ELR (cell line): ENCODE data around the gene SERPINE2.

Experiments
- DNase-seq: peaks from one replicate; pipeline ENCODE4 v3.0.0-alpha.2; 2015; ENCODE audit warnings: low read depth

The SERPINE2 gene

GRCh38 chr2:224039080-224039769 is at the start of gene SERPINE2:
SERPINE2 (minus strand) TSS chr2:224039286; CDS start chr2:224001900, 37,386 bp downstream.
- peak; percentile 77 for DNase-seq

- DNase-seq = peak; percentile 95
Measured at GRCh38 chr2:224086226-224086914, 47.3 kb upstream of the SERPINE2 start.

DNA sequence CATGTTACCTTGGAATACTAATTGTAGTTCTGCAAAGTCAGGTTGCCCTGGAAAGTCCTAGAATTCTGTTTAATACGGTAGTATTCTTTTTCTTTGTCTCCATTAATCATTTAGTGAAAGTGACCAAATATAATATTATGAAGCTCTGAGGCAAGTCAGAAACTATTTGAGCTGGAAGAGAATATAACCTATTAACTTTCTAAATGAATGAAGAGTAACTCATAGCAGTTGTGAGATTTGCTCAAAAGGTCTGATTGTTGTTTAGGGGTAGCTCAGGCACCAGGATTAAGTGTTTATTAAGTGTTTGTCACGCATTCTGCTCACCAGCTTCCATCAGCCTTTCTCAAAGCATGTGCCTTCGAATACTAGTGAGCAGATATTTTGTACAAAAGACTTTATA is 46.7 kb upstream of the SERPINE2 start:
- no peak for DNase-seq

DNA sequence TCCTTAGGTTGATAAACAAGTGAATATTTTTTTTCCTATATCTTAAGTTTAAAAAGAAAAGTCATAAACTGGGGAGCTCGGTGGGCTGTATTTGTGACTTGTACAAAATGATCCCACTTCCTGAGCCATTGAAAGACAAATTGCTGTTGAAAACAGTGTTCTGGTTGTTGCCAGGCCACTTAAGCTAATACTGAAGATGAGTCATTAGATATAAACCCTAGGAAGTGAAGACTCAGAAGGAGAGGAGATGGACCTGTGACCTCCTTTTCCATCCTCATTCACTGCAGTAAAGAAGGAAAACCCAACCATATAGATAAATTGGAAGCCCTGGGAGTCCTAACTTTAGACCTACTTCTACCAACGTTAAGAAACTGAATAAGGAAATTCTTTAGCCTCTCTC is 46.2 kb upstream of the SERPINE2 start:
- peak; percentile 87 for DNase-seq

- no peak for DNase-seq
Measured at GRCh38 chr2:224084266-224084892, 45.3 kb upstream of the SERPINE2 start.

GRCh38 chr2:224083638-224084037 is 44.6 kb upstream of the SERPINE2 start:
- DNase-seq = no peak

DNA sequence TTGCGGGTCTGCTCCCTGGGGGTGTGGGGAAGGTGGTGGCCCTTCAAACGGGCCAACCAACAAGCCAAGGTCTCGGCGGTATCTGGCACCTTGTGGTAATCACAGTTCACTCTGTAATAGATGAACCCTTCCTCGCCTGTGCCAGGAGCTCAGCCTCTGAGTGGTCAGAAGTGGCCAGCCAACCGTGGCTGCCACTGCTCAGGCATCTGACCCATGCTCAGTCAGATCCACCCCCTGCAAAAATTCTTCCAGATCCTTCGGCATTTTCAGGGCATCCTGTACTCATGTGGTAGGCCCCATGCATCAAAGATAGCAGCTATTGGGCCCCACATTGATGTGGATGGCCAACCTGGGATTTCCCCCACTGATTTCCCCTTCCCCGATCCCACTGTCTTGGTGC is 39.6 kb upstream of the SERPINE2 start:
- no peak for DNase-seq

- no peak for DNase-seq
Measured at GRCh38 chr2:224077773-224078507, 38.9 kb upstream of the SERPINE2 start.

DNA sequence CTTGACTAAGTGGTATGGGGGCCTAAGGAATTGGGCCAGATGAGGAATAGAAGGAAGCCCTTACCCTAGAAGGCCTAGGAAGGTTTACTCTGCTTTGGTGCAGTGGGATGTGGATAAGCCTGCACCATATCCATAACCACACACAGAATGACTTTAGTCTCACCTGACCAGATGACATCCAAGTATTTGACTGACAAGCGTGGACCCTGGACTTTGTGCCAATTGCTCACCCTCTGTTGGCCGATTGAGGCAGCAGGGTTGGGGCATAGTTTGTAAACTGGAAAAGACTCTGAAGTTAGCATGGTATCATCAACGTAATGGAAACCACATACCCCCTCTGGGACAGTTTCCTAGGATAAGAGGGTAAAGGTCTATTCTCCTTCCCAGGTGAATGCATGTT is 36.5 kb upstream of the SERPINE2 start:
- no peak for DNase-seq

DNA sequence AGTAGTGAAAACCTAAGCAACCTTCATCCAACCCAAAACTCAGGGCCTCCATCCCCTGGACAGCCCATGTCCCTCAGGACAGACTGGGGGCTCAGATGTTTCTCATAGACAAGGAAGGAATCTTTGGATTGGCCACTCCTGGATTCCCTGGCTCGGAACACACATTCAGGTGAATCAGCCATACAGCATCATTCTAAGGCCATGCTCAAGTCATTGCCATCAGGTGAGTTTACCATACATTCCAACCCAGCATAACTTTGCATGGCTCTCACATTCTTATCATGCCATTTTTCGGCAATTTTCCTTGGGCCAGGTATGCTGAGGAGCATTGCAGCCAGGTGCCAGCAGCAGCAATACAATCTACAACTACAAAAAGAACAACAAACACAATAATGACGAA is 34.6 kb upstream of the SERPINE2 start:
- no peak for DNase-seq

DNA sequence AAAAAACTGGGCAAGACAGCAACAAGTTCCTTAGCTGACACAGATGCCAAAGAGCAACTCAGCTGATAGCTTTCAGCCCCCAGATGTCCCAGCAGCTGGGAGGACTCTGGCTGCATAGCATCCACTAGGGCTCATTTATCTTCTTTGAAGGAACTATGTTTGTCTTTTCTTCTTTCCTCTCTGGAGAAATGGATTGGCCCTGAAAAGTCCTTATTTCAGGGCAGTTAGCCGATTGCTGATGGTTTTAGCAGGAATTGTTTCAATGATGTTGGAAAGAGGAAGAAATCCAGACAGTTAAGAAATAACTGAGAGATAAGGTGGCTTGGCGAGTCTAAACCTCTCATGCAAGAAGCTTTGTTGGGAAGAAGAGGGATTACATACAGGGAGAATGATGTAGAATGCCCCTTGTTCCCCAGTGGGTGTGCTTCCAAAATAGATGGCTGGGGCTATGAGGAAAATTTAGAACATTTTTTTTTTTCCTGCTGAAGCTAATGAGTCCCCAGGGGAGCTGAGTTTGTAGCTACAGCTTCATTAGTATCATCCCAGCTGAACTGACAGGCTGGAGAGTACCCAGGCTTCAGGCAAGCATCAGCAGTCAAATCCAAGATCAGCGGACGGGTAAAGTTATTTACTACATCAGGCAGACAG is 33.6 kb upstream of the SERPINE2 start:
- DNase-seq = no peak

DNA sequence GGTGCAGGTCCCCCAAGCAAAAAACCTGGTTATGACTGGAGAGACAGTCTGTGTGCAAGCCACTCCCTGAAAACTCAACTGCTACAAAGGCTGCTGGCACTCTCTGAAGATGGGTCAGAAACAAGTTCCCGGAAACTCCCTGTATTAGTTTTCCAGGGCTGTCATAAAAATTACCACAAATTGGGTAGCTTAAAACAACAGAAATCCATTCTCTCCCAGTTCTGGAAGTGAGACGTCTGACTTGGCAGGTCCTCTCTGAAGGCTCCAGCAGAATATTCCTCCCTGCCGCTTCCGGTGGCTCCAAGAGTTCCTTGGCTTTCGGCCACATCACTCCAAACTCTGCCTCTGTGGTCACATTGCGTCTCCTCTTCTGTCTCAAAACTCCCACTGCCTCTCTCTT is 30.1 kb upstream of the SERPINE2 start:
- DNase-seq = no peak

DNA sequence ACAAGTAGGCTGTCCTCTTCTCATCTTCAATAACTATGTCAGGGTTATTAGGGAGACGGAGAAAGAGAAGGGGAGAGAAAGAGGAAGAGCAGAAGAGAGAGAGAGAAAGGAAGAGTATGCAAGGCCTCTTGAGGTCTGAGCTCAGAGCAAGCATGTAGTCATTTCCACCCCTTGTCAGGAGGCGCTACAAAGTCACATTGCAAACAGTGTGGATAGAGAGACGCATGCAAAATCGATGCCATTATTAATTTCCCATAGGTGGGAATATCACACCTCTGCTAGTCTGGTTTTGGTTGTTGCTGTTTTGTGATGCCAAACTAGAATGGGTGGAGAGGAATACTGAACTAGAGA is 24.2 kb upstream of the SERPINE2 start:
- DNase-seq = no peak

GRCh38 chr2:224062481-224063297 is 23.6 kb upstream of the SERPINE2 start:
- no peak for DNase-seq

DNA sequence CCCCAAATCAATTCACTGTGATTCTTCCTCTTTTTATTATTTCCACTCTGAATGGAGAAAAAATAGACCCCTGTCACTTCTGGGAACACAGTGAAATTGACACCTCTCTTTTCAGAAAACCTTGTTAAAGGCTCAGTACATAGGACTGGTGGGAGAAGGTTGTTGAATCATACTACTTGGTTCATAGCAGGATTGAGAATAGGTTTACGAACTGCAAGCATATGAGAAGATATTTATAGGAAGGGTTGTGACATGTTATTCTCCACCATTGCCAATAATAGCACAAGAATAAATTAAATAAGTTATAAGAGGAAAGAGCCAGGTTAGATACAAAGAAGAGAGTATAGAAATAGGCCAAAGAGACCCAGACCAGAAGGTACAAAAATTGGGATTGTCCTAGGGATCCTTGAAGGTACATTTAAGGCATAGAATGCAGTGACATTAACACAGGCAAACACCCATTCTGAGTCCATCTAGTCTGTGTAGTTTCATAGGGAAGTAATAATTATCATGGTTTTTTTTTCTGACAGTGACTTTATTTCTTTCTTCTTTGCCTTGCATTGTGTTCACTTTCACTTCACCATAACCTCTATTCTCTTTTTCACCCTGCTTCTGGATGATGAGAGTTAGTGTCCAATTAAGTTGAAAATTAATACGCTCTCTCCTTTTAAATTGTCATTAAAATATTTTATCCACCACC is 21.8 kb upstream of the SERPINE2 start:
- DNase-seq = no peak

DNA sequence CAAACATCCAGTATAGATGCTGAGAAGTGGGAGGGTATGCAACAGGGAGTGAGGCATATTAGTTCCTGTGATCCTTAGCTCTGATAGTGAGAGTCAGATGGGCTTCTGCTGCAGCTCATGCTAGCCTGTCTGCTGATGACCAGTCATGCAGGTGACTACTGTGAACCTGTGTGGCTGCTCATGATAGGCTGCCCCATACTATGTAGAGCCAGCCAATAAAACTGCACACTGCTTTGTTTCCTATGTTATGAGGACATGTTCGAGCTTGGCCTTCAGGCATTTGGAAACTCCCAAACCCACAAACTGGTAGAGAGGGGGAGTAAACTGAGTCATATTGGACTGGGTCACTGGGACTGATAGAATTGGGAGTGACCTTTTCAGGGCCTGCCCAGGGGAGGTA is 20.1 kb upstream of the SERPINE2 start:
- DNase-seq = no peak

GRCh38 chr2:224058048-224058775 is 19.1 kb upstream of the SERPINE2 start:
- no peak for DNase-seq

DNA sequence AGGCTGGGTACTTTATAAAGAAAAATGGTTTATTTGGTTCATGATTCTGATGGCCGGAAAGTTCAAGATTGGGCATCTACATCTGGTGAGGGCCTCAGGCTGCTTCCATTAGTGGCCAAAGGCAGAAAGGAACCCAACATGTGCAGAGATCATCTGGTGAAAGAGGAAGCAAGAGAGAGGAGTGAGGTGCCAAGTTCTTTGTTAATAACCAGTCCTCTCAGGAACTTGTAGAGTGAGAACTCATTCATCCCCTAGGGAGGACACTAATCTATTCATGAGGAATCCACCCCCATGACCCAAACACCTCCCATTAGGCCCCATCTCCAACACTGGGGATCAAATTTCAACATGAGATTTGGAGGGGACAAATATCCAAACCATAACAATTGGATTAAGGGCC is 17.8 kb upstream of the SERPINE2 start:
- DNase-seq = no peak

- peak; percentile 19 for DNase-seq
Measured at GRCh38 chr2:224055101-224055500, 16.0 kb upstream of the SERPINE2 start.

- DNase-seq = peak; percentile 14
Measured at GRCh38 chr2:224046752-224047151, 7.7 kb upstream of the SERPINE2 start.
